DND-41 (cell line): ENCODE measurements around the gene PDE7B.

Experiments
- ATAC-seq: fragments of 200-7000 bp; cut with Tn5 transposase; 3 replicates; pipeline ENCODE4 v1.9.1; 2021; ENCODE audit warnings: low read depth; ENCODE audit not compliant: insufficient read depth
- DNase-seq: peaks from one replicate; pipeline ENCODE4 v3.0.0-alpha.2; 2020
- H2AFZ ChIP-seq: 2 replicates; pipeline ENCODE4 v1.6.0; 2012; ENCODE audit warnings: low read depth, low read length
- H3K27ac ChIP-seq: 2 replicates; pipeline ENCODE4 v1.5.1; 2012; ENCODE audit warnings: low read length, inconsistent platforms
- H3K27me3 ChIP-seq: fragments of 200-600 bp; sonication (generic); 2 replicates; pipeline ENCODE4 v1.6.0; 2012; ENCODE audit warnings: low read length, mild to moderate bottlenecking, inconsistent platforms; ENCODE audit not compliant: insufficient read depth, poor library complexity
- H3K36me3 ChIP-seq: 2 replicates; pipeline ENCODE4 v1.5.1; 2012; ENCODE audit warnings: low read length, inconsistent platforms; ENCODE audit not compliant: insufficient read depth
- H3K4me1 ChIP-seq: 2 replicates; pipeline ENCODE4 v1.5.1; 2012; ENCODE audit warnings: mild to moderate bottlenecking, low read length; ENCODE audit not compliant: insufficient read depth
- H3K4me2 ChIP-seq: 2 replicates; pipeline ENCODE4 v1.6.0; 2012; ENCODE audit warnings: mild to moderate bottlenecking, moderate library complexity, low read length, inconsistent platforms; ENCODE audit not compliant: insufficient read depth
- H3K4me3 ChIP-seq, 2 experiments: fragments of 200-600 bp in 1 of 2; shearing (Covaris generic) in 1 of 2; 2 replicates each; pipeline ENCODE4 v1.5.1; 2012 to 2016; ENCODE audit warnings: inconsistent platforms in 2 of 2, low read length in 2 of 2, mild to moderate bottlenecking in 2 of 2, low read depth in 1 of 2, moderate library complexity in 1 of 2
- H3K79me2 ChIP-seq: 2 replicates; pipeline ENCODE4 v1.6.0; 2012; ENCODE audit warnings: low read length, inconsistent platforms; ENCODE audit not compliant: insufficient read depth
- H3K9ac ChIP-seq: 2 replicates; pipeline ENCODE4 v1.6.0; 2012; ENCODE audit warnings: low read depth, mild to moderate bottlenecking, inconsistent platforms, low read length, moderate library complexity
- H3K9me3 ChIP-seq: 2 replicates; pipeline ENCODE4 v1.5.1; 2012; ENCODE audit warnings: low read length, moderate library complexity, mild to moderate bottlenecking, inconsistent platforms; ENCODE audit not compliant: insufficient read depth, severe bottlenecking
- H4K20me1 ChIP-seq: 2 replicates; pipeline ENCODE4 v1.6.0; 2012; ENCODE audit warnings: low read length; ENCODE audit not compliant: insufficient read depth
- EZH2 ChIP-seq: IDR thresholded peaks from 3 replicates; pipeline ENCODE4 v1.6.1; 2012; ENCODE audit warnings: borderline replicate concordance, low read depth, mild to moderate bottlenecking, moderate library complexity, low read length, inconsistent platforms; ENCODE audit not compliant: severe bottlenecking
- TF ChIP-seq, protein P1 (sequence below): IDR thresholded peaks from 2 replicates; pipeline ENCODE4 v1.5.1; 2012; ENCODE audit warnings: borderline replicate concordance, low read length, moderate library complexity, mild to moderate bottlenecking; ENCODE audit not compliant: poor library complexity, severe bottlenecking; ENCODE audit errors: extremely low read depth

PDE7B gene

DNA sequence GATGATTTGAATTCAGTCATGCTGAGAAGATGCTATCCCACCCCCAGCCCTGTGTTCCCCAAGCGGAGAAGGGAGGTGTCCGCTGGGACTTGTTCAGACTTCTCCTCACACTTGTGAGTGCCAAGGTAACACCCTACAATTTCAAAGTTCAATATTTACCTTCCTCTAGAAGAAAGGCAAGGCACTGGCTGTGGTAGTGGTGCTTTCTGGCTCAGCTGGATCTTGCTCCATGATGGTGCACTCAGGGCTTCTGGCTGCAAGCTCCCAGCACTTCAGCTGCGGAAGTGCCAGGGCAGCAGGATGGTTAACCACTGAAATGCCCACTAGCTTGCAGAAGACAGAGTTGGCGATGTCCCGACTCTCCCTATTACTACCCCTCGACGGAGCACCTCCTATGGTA lies 263.2 kb downstream of the PDE7B start:
- no peak overlapping the region for H3K4me2 ChIP-seq
- H4K20me1 ChIP-seq = no peaks in the 10 kb centered on the region
- DNase-seq (no peak), ATAC-seq (no peak)
- TF ChIP-seq EZH2 = no peak
- TF ChIP-seq, protein P1, sequence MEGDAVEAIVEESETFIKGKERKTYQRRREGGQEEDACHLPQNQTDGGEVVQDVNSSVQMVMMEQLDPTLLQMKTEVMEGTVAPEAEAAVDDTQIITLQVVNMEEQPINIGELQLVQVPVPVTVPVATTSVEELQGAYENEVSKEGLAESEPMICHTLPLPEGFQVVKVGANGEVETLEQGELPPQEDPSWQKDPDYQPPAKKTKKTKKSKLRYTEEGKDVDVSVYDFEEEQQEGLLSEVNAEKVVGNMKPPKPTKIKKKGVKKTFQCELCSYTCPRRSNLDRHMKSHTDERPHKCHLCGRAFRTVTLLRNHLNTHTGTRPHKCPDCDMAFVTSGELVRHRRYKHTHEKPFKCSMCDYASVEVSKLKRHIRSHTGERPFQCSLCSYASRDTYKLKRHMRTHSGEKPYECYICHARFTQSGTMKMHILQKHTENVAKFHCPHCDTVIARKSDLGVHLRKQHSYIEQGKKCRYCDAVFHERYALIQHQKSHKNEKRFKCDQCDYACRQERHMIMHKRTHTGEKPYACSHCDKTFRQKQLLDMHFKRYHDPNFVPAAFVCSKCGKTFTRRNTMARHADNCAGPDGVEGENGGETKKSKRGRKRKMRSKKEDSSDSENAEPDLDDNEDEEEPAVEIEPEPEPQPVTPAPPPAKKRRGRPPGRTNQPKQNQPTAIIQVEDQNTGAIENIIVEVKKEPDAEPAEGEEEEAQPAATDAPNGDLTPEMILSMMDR = no peak
- no peak overlapping the region for H2AFZ ChIP-seq
- H3K9me3 ChIP-seq = no peaks in the 10 kb centered on the region
- no peak overlapping the region for H3K27ac ChIP-seq
- H3K36me3 ChIP-seq = no peaks in the 10 kb centered on the region
- H3K4me3 ChIP-seq = no peak overlapping the region
- no peaks in the 10 kb centered on the region for H3K79me2 ChIP-seq
- H3K4me1 ChIP-seq = no peaks in the 10 kb centered on the region
- no peak overlapping the region for H3K9ac ChIP-seq
- H3K27me3 ChIP-seq = peaks cover 14% of the 10 kb centered on the region

DNA sequence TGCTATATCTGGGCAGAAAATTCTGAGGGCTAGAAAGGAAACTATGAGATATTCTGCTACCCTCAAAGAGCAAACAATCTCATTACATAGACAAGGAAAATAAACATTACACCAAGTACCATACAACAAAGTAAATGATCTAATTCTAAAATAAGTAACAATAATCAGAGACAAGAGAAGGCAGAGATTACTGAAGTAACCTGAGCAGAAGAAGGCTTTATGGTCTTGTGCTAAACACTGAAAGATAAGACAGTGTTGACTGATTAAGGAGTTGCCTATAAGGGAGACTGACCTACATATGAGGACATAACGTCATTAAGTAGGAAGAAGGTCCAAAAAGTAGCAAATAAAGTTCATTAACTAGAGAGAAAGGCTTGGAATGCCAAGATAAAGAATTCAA lies 264.4 kb downstream of the PDE7B start:
- no peak overlapping the region for H3K27ac ChIP-seq
- no peaks in the 10 kb centered on the region for H3K9me3 ChIP-seq
- no peaks in the 10 kb centered on the region for H4K20me1 ChIP-seq
- ATAC-seq = no peak
- no peak for DNase-seq
- H3K4me2 ChIP-seq = no peak overlapping the region
- no peak for TF ChIP-seq EZH2
- TF ChIP-seq, protein P1 = no peak
- H3K4me1 ChIP-seq = no peaks in the 10 kb centered on the region
- no peak overlapping the region for H2AFZ ChIP-seq
- H3K27me3 ChIP-seq = peaks cover 14% of the 10 kb centered on the region
- H3K9ac ChIP-seq = no peak overlapping the region
- H3K36me3 ChIP-seq = no peaks in the 10 kb centered on the region
- H3K4me3 ChIP-seq = no peak overlapping the region
- no peaks in the 10 kb centered on the region for H3K79me2 ChIP-seq

DNA sequence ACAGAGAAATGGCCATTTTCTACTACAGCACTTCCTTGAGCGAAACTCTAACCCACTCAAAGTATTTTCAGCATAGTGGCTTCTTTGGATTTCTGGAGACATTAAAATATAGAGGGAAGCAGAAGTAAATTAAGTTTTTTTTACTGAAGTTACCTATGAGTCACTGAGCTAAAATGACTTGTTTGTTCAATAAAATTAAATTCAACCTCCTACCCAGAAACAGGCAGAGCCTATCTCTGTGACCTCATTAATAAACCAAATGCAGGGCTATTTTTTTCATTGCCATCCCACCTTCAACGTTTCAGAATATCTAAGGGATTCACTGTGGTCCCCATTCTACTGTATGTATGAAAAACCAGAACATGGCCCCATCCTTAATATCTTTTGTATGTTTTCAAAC lies 265.6 kb downstream of the PDE7B start:
- DNase-seq (no peak), ATAC-seq (no peak)
- Histone ChIP-seq H4K20me1 (no peaks in the 10 kb centered on the region), H3K9ac (no peak overlapping the region), H3K4me3 (no peak overlapping the region), H3K4me2 (no peak overlapping the region), H3K4me1 (no peaks in the 10 kb centered on the region), H3K9me3 (no peaks in the 10 kb centered on the region), H3K27ac (no peak overlapping the region), H3K27me3 (peaks cover 14% of the 10 kb centered on the region), H3K79me2 (no peaks in the 10 kb centered on the region), H3K36me3 (no peaks in the 10 kb centered on the region), H2AFZ (no peak overlapping the region)
- TF ChIP-seq, protein P1 = no peak

DNA sequence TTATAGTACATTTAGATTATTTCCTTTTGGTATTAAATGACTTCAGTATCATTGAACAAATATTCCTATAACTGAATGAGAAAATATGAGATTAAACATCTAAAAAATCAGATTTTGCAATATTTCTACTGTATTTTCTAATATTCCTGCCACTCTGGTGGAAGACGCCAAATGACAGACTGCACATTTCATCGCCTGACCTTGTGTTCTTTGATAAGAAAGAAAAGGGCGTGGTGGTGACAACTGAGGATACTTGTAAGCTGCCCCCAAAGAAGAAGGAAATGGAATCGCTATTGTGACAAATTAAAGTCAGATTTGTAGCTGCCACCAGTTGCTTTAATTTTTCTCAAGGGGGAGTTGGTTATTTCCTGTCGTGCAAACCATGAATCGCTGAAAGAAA lies 267.3 kb downstream of the PDE7B start:
- H3K4me1 ChIP-seq = no peaks in the 10 kb centered on the region
- no peak overlapping the region for H3K4me2 ChIP-seq
- no peaks in the 10 kb centered on the region for H3K79me2 ChIP-seq
- peaks cover 14% of the 10 kb centered on the region for H3K27me3 ChIP-seq
- no peak overlapping the region for H3K4me3 ChIP-seq
- H3K27ac ChIP-seq = no peak overlapping the region
- H3K36me3 ChIP-seq = no peaks in the 10 kb centered on the region
- no peak for DNase-seq
- no peaks in the 10 kb centered on the region for H4K20me1 ChIP-seq
- H3K9me3 ChIP-seq = no peaks in the 10 kb centered on the region
- H3K9ac ChIP-seq = no peak overlapping the region
- no peak overlapping the region for H2AFZ ChIP-seq
- ATAC-seq = no peak
- TF ChIP-seq, protein P1 = no peak
- TF ChIP-seq EZH2 = no peak
